ENCODE measurements around the gene MATCAP1. TPM values are rescaled to one million over a fixed set of nuclear protein-coding genes. Genes with fewer than 3 reads are reported as not detected.
A peak's percentile ranks its signal among the peaks of the same experiment; 100 is the strongest.

The MATCAP1 gene
- total RNA-seq, 6 experiments from 2014 or later: 3.5 to 13.8 (median 9.3) TPM

DNA sequence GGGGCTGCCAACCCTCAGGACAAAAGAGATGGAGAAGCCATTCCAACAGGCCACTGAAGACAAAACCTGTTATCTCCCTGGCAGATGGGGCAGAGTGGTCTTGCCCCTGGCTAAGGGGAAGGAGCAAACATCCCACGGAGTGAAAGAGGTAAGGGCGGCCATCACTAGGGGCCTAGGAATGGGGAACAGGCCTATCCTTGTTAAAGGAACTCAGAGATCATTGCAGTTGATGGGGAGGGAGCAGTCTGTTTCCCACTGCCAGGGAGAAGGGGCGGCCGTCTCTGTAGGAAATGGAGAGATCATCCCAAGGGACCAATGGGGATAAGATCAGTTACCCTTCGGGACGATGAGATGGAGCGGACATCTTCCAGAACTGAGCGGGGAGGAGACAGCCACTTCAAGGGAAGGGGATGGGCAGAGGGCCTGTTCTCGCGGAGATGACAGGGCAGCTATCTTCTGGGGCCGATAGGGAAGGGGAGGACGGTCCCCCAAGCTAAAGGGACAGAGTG is 42.6 kb upstream of the MATCAP1 start:
- TF ChIP-seq, protein P1, sequence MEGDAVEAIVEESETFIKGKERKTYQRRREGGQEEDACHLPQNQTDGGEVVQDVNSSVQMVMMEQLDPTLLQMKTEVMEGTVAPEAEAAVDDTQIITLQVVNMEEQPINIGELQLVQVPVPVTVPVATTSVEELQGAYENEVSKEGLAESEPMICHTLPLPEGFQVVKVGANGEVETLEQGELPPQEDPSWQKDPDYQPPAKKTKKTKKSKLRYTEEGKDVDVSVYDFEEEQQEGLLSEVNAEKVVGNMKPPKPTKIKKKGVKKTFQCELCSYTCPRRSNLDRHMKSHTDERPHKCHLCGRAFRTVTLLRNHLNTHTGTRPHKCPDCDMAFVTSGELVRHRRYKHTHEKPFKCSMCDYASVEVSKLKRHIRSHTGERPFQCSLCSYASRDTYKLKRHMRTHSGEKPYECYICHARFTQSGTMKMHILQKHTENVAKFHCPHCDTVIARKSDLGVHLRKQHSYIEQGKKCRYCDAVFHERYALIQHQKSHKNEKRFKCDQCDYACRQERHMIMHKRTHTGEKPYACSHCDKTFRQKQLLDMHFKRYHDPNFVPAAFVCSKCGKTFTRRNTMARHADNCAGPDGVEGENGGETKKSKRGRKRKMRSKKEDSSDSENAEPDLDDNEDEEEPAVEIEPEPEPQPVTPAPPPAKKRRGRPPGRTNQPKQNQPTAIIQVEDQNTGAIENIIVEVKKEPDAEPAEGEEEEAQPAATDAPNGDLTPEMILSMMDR (IDR thresholded peaks at IDR 0.05): no peak
- TF ChIP-seq POLR2A (IDR thresholded peaks at IDR 0.05): no peak
- no peak for DNase-seq
- peak overlapping the region; percentile 96 to 100 (median 100) for H3K4me3 ChIP-seq
- H3K27me3 ChIP-seq: no peaks in the 10 kb centered on the region
- H3K36me3 ChIP-seq: peaks cover 0 to 26% (median 0%) of the 10 kb centered on the region in 4 donors
- intact Hi-C loops (cut with DNase I): no loop called here
- H3K27ac ChIP-seq: peak overlapping the region in 2 of 3 donors; percentile 66 to 68
- peaks cover 0 to 31% (median 3%) of the 10 kb centered on the region in 4 donors for H3K4me1 ChIP-seq
- ATAC-seq: no peak
- WGBS (ENCODE audit: insufficient coverage, low coverage, low lambda C conversion rate, missing lambda C conversion rate): 22% methylated on average over 10 of the region's 12 CpGs
- no peaks in the 10 kb centered on the region for H3K9me3 ChIP-seq

DNA sequence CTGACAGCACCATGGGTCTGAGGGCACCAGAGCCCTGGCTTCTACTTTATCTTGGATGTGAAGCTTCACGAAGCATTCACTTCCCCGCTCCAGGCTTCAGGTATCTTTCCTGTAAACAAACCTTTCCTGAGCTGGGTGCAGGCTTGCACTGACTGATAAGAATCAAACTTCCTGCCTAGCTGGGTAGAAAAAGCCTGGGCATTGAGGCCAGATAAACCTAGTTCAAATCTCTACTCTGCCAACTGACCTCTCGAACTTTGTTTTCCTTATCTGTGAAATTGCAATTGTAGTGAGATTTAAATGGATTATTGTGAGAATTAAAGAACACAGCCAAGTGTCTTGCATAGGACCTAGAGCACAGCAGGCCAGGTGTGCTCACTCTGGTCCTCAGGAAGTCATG is 40.2 kb upstream of the MATCAP1 start:
- H3K4me3 ChIP-seq: no peak overlapping the region
- WGBS (ENCODE audit: insufficient coverage, low coverage, low lambda C conversion rate, missing lambda C conversion rate): 14% methylated on average over 3 of the region's 3 CpGs
- peaks cover 0 to 7% (median 0%) of the 10 kb centered on the region in 4 donors for H3K36me3 ChIP-seq
- no peak for DNase-seq
- H3K4me1 ChIP-seq: peaks cover 0 to 27% (median 3%) of the 10 kb centered on the region in 4 donors
- no peaks in the 10 kb centered on the region for H3K27me3 ChIP-seq
- intact Hi-C loops (cut with DNase I): no loop called here
- peak overlapping the region in 1 of 3 donors; percentile 35 for H3K27ac ChIP-seq
- peak in 3 of 4 donors; percentile 28 to 70 (median 43) for ATAC-seq
- no peaks in the 10 kb centered on the region for H3K9me3 ChIP-seq
- no peak for TF ChIP-seq POLR2A (IDR thresholded peaks at IDR 0.05)
- TF ChIP-seq, protein P1 (IDR thresholded peaks at IDR 0.05): no peak

DNA sequence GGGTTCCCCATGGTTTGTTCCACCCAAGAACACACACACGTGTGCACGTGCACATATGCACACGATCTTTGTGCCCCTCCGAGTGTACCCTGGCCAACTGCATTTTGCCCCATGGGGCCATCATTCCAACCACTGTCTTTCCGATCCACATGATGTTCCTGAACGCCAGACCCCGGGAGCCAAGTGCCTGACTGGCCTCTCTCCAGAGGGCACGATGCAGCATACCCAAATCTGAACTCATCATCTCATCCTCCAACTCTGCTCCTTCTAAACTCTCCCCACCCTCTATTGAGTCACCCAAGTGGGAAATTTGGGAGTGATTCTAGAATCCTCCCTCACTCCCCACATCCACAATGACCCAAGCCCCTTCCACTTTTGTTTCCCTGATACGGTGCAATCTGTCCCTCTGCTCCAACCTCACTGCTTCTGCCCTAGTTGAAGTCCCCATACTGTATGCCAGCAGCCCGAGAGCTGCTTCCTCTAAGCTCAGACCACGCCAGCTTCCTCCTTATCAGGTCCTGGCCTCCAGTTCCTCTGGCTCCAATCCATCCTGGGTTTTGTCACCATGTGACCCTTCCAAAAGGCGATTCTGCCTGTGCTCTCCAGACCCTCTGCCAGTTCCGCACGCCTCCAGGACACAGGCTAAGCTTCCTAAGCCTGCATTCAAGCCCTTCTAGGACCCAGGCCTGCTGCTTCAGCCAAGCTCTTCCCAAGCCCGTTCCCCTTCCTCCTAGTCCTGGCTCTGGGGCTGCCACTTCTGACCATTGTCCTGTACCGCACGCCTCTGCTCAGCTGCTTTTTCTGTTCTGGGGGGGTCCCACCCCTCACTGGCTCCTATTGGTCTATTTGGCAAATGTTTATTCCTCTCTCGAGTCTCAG is 33.1 kb upstream of the MATCAP1 start:
- peak in 1 of 3 donors; percentile 67 for DNase-seq
- H3K4me1 ChIP-seq: peaks cover 0 to 17% (median 8%) of the 10 kb centered on the region in 4 donors
- H3K4me3 ChIP-seq: no peak overlapping the region
- TF ChIP-seq, protein P1 (IDR thresholded peaks at IDR 0.05): no peak
- no peak for TF ChIP-seq POLR2A (IDR thresholded peaks at IDR 0.05)
- intact Hi-C loops (cut with DNase I): no loop called here
- peak; percentile 67 to 80 (median 77) for ATAC-seq
- 65% methylated on average over 16 of the region's 18 CpGs for WGBS (ENCODE audit: insufficient coverage, low coverage, low lambda C conversion rate, missing lambda C conversion rate)
- H3K27me3 ChIP-seq: no peaks in the 10 kb centered on the region
- no peaks in the 10 kb centered on the region for H3K36me3 ChIP-seq
- H3K9me3 ChIP-seq: no peaks in the 10 kb centered on the region
- peak overlapping the region in 1 of 3 donors; percentile 7 for H3K27ac ChIP-seq

DNA sequence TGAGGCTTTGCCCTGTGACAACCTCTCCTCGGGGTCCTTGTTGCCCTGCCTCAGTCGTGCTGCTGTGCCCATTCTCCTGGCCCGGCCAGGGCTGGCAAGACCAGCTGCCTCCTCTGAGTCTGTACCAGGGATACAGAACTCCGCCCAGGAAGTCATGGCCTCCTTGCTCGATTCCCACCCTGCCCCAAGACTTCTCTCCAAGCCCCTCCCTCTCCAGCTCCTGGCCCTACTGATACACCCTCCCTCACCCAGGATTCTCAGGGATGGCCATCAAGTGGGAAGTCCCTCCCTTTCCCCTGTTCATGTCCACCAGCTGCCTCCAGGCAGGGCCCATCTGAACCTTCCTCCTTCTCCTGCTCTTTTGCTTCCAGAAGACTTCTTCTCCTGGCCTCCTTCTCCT is 31.9 kb upstream of the MATCAP1 start:
- no peaks in the 10 kb centered on the region for H3K27me3 ChIP-seq
- TF ChIP-seq, protein P1 (IDR thresholded peaks at IDR 0.05): no peak
- no peak for TF ChIP-seq POLR2A (IDR thresholded peaks at IDR 0.05)
- no peak overlapping the region for H3K27ac ChIP-seq
- DNase-seq (no peak), ATAC-seq (no peak)
- H3K36me3 ChIP-seq: no peaks in the 10 kb centered on the region
- no peak overlapping the region for H3K4me3 ChIP-seq
- intact Hi-C loops (cut with DNase I): no loop called here
- peaks cover 0 to 21% (median 8%) of the 10 kb centered on the region in 4 donors for H3K4me1 ChIP-seq
- WGBS (ENCODE audit: insufficient coverage, low coverage, low lambda C conversion rate, missing lambda C conversion rate): 94% methylated on average over 5 of the region's 5 CpGs
- no peaks in the 10 kb centered on the region for H3K9me3 ChIP-seq
